GM18507 (cell line): ENCODE data around the gene LRRC49.
A peak's percentile ranks its signal among the peaks of the same experiment; 100 is the strongest.
"Not testable (repeated sequence)": the region's sequence is repeated elsewhere in the genome, so short reads cannot be mapped to it uniquely, and the experiment has no call there.

ENCODE experiments used
- DNase-seq: peaks from one replicate; pipeline ENCODE4 v3.0.0; 2011; ENCODE audit warnings: low read depth; ENCODE audit not compliant: insufficient read length; ENCODE audit errors: extremely low spot score
- FAIRE-seq: peaks from 2 replicates; lab custom pipeline; 2011; peaks lifted over from hg19 to GRCh38; lab: Jason Lieb, UNC

The LRRC49 gene

DNA sequence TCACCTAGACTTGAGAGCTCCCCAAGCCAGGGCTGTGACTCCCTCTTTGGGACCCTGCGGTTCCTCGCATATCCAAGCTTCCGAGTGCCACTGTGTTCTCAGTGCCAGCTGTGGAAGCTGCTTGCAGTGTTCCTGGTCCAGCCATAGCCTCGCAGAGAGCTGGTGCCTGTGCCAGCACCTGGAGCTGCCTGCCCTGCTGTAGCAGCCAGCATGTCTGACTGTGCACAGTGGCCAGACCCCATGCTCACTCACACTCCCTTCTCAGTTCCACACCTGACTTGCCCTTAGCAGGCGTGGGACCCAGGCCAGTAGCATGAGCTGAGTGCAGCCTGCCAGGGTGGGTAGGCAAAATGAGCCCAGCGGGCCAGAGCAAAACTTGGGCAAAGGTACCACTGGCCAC is 25.3 kb downstream of the LRRC49 start:
- DNase-seq (no peak), FAIRE-seq (no peak)

DNA sequence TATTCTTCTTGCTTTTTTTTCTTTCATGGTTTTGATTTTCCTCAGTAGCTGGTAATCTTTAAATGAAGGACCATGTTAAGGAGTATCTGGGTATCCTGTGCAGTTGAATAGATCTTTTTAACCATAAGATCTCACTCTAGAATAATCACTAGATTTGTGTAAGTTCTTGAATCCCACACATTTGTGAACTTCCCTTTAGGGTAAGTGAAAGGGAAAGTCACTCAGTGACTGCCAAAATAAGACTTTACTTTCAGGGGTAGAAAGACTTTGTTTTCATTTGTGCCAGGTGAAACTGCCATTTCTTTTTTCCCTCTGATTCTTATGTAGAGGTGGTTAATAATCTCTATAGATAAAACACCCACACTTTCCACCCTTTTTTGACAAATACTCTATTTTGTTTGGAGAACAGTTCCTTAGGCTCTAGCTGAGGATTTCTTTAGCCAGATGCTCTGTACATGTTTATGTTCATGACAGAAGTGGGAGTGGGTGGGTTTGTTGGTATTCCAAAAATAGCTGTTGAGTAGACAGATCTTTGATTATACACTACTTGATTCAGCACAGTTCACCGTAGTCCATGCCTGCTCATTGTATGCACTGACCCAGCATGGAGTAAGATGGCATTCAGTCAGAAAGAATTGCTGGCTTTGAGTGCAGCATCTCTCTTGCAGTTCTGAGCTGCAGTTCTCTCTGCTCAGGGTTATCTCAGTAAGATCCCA is 28.5 kb downstream of the LRRC49 start:
- DNase-seq (no peak), FAIRE-seq (peak; percentile 59)

DNA sequence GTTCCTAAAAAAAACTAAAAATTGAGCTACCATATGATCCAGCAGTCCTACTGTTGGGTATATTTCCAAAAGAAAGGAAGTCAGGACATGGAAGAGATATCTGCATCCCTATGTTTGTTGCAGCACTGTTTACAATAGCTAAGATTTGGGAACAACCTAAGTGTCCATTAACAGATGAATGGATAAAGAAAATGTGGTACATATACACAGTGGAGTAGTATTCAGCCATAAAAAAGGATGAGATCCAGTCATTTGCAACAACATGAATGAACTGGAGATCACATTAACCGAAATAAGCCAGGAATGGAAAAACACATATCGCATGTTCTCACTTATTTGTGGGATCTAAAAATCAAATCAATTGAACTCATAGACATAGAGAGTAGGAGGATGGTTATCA is 29.5 kb downstream of the LRRC49 start:
- no peak for FAIRE-seq
- DNase-seq = no peak

DNA sequence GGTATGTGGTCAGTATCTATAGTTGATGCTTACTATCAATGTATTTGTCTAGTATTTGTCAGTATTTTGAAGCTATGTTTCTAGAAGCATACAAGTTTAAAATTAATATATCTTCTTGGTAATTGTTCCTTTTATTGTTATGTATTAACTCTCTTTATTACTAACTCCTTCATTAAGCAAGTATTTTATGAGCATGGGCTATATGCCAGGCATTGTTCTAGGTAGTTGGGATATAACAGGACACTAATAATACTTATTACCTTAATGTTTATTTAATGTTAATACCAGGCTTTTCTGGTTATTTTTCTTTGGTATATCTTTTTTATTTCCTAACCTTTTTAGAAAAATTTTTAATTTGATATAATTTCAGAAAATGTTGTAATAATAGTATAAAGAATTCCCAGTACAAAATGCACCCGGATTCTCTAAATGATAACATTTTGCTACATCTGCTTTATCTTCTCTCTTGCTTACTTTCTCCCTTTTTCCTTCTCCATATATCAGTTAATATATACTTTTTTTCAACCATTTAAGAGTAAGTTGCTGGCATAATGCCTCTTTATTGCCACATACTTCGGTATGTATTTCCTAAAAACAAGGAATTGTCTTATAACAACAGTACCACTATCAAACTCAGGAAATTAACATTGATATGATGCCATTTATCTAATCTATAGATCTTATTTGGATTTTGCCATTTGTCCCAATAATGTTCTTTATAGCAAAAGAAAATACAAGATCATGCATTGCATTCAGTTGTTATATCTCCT is 30.9 kb downstream of the LRRC49 start:
- DNase-seq (no peak), FAIRE-seq (no peak)

DNA sequence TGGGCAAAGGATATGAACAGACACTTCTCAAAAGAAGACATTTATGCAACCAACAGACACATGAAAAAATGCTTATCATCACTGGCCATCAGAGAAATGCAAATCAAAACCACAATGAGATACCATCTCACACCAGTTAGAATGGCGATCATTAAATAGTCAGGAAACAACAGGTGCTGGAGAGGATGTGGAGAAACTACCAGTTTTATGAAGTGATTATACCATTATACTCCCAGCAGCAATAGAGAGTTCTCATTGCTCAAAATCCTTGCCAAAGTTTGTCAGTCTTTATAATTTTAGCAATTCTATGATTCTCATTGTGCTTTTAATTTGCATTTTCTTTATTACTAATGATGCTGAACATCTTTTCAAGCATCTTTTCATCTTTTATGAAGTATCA is 34.3 kb downstream of the LRRC49 start:
- DNase-seq, FAIRE-seq: not testable (repeated sequence)

DNA sequence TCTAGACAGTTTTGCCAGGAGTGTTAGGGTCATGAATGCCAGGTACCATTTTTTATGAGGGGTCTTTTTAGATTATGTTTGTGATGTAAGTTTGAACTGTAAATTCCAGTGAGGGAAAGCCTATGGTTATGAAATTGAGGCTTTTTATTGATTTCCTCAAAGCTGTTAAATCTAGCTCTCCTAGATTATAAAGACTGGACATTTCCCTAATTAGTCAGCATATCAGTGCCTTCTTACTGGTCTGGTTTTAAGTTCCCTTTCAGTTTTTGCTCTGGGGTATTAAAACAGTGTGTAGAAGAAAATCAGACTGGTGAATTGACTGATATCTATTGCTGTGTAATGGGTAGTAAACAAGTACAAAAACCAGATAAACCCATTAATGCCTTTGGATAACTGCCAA is 39.2 kb downstream of the LRRC49 start:
- DNase-seq = no peak
- no peak for FAIRE-seq

DNA sequence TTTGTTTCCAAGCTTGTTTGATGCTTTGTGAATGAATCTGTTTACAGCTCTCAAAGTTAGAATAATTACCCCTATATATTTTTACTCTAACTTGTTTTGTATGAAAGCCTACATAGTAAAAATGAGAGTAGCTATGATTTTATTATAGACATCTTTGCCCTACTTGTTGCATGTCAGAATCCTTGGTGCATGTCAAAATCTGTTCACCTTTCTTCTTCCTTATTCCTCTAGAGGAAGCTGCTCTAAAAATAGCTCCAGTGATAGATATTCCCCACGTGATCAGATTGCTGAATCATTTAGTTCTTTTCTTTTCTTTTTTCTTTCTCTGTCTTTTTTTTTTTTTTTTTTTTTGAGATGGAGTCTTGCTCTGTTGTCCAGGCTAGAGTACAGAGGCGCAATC is 39.8 kb downstream of the LRRC49 start:
- no peak for FAIRE-seq
- DNase-seq = no peak

DNA sequence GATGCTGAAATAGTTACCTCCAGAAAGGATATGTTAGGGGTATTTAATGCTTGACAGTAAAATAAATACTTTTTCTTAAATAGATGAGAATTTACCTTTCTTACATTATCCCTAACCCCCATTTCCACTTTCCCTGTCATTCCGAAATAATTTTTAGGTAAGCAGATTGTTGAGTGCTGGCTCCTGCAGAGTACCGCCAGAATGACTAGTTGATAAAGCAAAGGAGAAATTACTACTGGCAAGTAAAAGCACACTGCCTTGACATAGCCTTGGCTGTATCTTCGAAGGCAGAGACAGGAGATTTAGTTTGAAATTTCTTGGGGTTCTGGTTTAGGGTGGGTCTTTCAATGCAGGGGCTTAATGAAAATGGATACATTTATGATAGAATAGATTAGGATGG is 40.8 kb downstream of the LRRC49 start:
- no peak for DNase-seq
- FAIRE-seq = no peak

DNA sequence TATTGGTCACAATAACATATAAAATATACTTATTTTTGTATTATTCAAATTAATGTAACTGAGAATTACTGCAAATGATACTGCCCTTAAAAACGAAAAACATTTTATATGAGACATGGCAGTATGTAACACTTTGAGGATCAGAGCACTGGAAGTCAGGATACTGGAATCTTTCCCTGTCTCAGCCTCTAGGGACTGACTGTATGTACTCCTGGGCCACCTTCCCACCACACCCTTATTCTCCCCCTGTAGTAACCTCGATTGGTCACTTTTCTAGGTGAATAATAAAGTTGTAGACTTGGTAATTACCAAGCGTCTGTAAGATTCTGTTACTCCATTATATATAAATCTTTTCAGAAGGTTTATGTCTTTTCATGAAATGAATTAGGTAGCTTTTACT is 43.0 kb downstream of the LRRC49 start:
- no peak for FAIRE-seq
- no peak for DNase-seq

DNA sequence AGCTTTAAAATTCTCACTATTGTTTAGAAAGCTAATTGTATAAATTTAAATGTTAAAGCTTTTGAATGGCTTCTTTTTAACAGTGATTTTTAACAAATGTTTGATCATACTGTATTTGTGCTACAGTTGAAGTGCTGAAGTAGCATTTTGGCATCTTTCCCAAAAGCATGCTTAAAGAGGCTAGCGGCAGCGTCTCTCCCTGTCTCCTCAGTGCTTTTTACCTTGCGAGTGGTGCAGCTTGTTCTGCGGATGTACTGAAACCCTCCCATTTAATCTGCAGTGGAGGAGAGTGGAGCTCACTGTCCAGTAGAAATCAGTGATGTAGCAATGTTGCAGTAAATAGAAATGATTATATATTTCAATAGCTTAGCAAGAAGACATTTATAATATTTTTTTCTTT is 43.7 kb downstream of the LRRC49 start:
- no peak for DNase-seq
- FAIRE-seq = no peak

DNA sequence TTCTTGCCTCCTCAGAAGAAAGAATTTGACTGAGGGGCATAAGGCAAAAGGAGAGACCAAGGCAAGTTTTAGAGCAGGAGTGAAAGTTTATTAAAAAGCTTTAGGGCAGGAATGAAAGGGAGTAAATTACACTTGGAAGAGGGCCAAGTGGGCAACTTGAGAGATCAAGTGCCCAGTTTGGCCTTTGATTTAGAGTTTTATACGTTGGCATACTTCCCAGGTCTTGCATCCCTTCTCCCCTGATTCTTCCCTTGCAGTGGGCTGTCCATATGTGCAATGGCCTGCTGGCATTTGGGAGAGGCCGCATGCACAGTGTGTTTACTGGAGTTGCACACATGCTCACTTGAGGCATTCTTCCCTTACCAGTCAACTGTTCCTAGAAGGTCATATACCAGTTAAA is 50.7 kb downstream of the LRRC49 start:
- FAIRE-seq, DNase-seq: not testable (repeated sequence)

DNA sequence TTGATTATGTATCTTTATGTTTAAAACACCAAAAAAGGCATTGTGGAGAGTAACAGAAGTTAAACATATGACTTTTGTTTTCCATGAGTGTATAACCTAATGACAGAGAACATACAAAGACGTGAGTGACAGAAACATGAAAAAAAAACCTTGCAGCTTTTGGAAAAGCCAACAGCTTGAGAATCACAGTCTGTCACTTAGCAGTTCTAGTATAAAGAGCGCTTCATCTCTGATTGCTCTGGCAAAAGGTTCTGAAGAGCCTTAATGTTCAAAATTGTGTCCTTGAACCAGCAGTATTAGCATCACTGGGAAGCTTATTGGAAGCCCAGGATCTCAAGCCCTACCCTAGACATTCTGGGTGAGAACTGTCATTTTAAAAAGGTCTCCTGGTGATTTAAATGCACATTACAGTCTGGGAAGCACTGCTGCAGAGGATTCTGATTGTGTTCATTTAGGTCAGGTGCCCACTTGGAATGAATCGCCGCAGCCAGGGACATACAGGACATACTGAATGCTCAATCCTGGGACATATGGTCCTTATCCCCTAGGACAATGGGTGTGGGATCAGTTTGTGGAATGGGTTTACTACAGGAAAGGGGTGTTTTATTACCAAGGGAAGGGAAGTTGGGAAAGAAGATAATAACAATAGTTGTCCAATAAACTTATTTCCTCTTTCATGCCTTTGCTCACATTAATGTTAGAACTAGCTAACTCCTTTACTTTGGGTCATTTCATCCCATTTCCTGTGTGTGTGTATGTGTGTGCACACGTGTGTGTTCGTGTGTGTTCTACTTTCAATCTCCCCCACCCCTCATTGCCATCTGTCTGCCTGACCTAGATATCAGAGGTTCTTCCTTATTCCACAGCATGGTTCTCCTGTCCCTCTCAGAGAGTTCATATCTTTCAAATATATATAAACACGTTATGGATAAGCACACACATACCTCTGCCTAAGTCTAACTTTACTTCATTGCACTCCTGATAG is 55.0 kb downstream of the LRRC49 start:
- DNase-seq = no peak
- no peak for FAIRE-seq

DNA sequence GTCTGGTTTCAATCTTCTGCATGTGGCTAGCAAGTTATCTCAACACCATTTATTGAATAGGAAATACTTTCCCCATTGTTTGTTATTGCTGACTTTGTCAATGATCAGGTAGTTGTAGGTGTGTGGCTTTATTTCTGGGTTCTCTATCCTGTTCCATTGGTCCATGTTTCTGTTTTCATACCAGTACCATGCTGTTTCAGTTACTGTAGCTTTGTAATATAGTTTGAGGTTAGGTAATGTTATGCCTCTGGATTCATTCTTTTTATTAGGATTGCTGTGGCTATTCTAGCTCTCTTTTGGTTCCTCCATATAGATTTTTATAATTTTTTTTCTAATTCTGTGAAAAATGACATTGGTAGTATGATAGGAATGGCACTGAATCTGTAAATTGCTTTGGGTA is 58.3 kb downstream of the LRRC49 start:
- DNase-seq (no peak), FAIRE-seq (no peak)

DNA sequence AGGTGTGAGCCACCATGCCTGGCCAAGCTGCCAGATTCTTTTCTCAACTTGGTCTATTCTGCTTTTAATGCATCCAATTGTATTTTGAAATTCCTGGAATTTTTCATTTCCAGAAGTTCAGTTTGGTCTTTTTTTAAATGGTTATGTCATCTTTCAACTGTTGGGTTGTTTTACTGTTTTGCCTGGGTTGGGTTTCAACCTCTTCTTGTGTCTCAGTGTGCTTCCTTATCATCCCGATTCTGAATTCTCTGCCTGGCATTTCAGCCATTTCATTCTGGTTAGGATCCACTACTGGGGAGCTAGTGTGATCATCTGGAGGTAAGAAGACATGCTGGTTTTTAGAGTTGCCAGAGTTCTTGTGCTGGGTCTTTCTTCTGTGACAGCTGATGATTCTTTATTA is 61.5 kb downstream of the LRRC49 start:
- no peak for FAIRE-seq
- no peak for DNase-seq

DNA sequence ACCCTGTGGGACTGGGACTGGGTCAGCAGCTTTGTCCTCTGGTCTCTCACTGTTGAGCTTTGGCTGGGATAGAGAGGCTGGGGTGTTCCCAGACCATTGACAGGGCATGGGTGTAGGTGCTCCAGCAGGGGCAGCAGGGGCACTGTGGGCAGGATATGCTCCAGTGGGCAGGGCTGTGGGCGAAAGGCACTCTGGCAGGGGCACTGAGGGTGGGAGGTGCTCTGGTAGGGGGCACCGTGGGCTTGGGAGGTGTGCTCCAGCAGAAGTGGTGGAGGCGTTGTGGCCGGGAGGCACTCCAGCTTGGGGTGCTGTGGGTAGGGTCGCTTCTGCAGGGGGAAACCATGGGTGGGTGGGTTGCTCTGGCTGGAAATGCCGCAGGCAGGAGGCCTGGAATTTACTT is 62.1 kb downstream of the LRRC49 start:
- no peak for FAIRE-seq
- no peak for DNase-seq

DNA sequence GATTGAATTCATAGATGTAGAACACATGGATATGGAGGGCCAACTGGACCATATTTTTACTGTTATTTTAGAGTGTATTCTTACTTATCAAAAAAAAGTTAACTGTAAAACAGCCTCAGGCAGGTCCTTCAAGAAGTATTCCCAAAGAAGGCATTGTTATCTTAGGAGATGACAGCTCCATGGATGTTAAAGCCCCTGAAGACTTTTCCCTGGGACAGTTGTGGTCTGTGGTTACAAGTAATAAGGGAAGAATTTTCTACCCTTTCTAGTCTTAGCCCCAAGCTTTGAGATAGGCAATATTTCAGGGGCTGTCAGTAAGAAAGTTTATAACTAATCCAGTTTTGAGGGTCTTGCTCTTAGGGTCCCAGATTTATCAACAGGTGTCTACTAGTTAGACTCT is 62.5 kb downstream of the LRRC49 start:
- DNase-seq (no peak), FAIRE-seq (no peak)

DNA sequence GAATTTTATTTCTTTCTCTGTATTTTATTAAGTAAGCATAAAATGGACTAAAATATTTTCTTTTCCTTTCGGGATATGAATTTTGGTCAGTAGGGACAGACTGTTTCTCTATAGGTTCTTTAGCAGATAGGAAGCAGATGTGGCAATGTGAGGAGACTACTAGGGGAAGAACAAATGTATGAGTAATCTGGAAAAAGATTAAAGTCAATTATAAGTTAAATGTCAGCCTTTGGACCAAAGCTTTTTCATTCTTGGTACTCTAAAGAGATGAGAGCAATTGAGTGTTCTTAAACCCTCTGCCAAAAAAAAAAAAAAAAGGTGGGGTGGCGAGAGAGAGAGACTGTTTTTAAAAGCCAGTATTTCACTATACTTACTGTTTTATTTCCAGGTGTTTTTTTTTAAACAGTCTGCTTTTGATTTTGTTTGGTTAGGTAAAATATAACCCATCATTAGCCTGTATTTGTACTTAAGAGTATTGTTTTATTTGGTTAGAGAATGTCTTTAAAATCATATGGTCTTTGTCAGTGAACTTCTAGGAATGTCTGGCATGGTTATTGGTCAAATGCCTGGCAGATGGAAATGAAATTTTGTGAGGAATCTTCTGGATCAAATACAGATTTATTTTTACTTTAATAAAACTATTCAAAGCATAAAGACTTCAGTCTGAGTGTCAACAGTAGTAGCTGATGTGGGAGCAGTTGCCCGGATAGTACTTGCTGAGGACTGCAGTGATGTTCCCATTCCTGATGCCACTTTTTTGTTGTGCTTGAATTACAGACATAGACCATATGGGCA is 63.8 kb downstream of the LRRC49 start:
- no peak for DNase-seq
- FAIRE-seq = no peak

DNA sequence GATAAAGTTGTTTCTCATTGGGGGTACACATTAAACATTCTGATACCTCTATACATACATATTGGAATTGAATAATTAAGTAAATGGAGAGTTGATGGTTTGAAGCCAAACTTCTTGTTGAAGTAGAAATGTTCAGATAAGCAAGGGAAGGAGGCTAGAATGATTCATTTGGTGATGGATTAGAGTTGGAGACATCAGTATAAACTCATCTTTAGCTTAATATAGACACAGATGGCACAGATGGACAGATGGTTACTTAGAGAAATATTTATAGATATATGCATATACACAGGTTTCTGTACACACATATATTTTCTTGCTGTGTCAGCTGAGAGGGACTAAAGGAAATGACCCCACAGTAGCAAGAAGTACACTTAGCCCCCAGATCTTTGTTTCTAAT is 69.5 kb downstream of the LRRC49 start:
- DNase-seq (no peak), FAIRE-seq (no peak)

DNA sequence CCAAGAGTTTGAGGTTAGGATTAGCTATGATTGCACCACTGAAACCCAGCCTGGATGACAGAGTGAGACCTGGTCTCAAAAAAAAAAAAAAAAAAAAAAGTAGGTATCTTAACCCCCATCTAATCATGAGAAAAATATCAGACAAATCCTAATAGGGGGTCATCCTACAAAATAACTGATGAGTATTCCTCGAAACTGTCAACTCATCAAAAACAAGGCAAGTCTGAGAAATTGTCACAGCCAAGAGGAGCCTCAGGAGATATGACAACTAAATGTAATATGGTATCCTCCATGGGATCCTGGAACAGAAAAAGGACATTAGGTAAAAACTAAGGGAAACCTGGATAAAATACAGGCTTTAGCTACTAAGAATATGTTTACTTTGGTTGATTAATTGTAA is 70.6 kb downstream of the LRRC49 start:
- FAIRE-seq = no peak
- no peak for DNase-seq
